ENCODE results near the gene ZNF606. TPM values are rescaled to one million over a fixed set of nuclear protein-coding genes. Genes with fewer than 3 reads are reported as not detected.

ZNF606 gene
- total and polyA plus RNA-seq, 8 donors, result 4.8 to 12.2 (median 6.4) TPM

DNA sequence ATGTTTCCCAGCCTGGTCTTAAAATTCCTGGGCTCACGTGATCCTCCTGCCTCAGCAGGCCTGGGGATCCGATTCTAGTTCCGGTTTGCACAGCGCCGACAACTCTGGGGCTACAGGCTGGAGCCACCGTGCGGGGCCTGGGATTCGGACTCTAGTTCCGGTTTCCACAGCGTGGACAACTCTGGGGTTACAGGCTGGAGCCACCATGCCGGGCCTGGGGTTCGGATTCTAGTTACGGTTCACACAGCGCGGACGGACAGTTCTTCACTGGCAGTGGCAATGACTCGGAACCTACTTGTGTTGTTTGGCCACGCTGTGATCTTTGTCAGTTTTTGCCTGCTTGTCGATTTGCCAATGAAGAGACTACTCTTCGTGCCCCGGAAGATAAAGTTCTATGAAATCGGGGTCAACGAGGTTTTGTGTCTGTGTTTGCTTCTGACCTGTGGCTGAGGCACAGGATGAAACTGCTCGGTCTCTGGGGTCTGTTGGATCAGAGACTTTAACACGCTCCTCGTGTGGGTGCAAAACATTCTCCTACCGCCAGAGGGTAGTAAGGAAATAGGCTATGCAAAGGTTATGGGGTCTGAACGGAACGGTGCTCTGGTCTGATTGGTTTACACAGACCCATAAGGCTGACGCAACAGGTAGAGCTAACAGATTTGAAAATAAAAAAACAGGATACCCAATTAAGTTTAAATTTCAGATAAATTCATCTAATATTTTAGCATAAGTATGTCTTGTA lies 19.1 kb upstream of the ZNF606 start:
- intact Hi-C loops (cut with DNase I), result loop anchor here in 1 of 3 donors (10.0 kb wide), 1 partner anchor 133 kb away; the partner anchor contains the start of gene ZNF329
- TF ChIP-seq, protein P1, sequence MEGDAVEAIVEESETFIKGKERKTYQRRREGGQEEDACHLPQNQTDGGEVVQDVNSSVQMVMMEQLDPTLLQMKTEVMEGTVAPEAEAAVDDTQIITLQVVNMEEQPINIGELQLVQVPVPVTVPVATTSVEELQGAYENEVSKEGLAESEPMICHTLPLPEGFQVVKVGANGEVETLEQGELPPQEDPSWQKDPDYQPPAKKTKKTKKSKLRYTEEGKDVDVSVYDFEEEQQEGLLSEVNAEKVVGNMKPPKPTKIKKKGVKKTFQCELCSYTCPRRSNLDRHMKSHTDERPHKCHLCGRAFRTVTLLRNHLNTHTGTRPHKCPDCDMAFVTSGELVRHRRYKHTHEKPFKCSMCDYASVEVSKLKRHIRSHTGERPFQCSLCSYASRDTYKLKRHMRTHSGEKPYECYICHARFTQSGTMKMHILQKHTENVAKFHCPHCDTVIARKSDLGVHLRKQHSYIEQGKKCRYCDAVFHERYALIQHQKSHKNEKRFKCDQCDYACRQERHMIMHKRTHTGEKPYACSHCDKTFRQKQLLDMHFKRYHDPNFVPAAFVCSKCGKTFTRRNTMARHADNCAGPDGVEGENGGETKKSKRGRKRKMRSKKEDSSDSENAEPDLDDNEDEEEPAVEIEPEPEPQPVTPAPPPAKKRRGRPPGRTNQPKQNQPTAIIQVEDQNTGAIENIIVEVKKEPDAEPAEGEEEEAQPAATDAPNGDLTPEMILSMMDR (IDR thresholded peaks at IDR 0.05), result peak in 2 of 4 donors; percentile 32 to 42
- WGBS, 2 donors, result 50 to 54% methylated on average over 30 of the region's 30 CpGs
- Histone ChIP-seq H3K4me1 (no peaks in the 10 kb centered on the region), H3K36me3 (no peaks in the 10 kb centered on the region), H3K9me3 (no peaks in the 10 kb centered on the region), H3K27ac (no peak overlapping the region), H3K27me3 (no peaks in the 10 kb centered on the region), H3K4me3 (no peak overlapping the region)
- DNase-seq (peak in 3 of 6 donors; percentile 29 to 56 (median 40)), ATAC-seq (peak; percentile 53 to 91 (median 82)), FAIRE-seq (no peak)

DNA sequence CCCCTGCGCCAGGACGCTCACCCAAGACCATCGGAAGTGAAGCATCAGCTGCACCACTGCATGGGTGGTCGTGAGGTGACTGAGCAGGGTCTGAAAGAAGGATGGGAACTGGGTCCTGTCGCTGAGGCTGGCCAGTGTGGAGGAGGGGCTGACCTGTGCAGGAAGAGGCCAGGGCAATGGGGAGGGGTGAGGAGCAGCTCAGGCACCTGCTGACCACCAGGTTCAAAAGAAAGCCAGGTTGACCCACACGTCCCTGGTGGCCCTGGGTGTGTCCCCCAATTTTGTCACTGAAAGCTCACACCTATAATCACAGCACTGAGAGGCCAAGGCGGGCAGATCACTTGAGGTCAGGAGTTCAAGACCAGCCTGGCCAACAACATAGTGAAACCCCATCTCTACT lies 17.5 kb upstream of the ZNF606 start:
- ATAC-seq (no peak), FAIRE-seq (no peak)

DNA sequence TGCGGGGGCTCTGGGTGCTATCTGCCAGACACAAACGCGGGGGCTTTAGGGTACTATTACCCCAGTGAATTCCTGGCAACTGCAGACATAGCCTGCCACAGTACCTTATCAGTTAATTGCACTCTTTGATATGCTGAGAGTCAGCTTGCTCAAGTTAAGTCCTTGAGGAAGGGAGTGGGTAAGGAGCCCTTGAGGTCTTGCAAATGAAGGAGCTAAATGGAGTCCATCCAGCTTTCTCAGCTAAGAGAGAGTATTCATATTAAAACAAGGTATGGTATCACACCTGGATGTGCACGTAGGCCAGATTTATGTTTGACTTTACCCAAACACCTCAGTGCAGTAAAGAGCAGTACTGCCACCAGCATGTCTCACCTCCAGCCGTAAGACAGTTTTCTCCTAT lies 11.5 kb upstream of the ZNF606 start:
- H3K9me3 ChIP-seq, result no peaks in the 10 kb centered on the region
- 34 to 39% methylated on average over 5 of the region's 5 CpGs for WGBS, 2 donors
- DNase-seq (no peak), FAIRE-seq (no peak), ATAC-seq (no peak)
- no peaks in the 10 kb centered on the region for H3K36me3 ChIP-seq
- H3K4me1 ChIP-seq, result no peaks in the 10 kb centered on the region
- TF ChIP-seq, protein P1 (IDR thresholded peaks at IDR 0.05), result no peak
- H3K4me3 ChIP-seq, result no peak overlapping the region
- intact Hi-C loops (cut with DNase I), result no loop called here
- no peaks in the 10 kb centered on the region for H3K27me3 ChIP-seq
- no peak overlapping the region for H3K27ac ChIP-seq

More for the DNA sequence above, 17.5 kb upstream of the ZNF606 start:
- Histone ChIP-seq H3K36me3 (no peaks in the 10 kb centered on the region), H3K9me3 (no peaks in the 10 kb centered on the region), H3K4me1 (no peaks in the 10 kb centered on the region), H3K27ac (no peak overlapping the region), H3K27me3 (no peaks in the 10 kb centered on the region), H3K4me3 (no peak overlapping the region)
- WGBS, 2 donors, result 49 to 64% methylated on average over 7 of the region's 7 CpGs
- intact Hi-C loops (cut with DNase I), result loop anchor here in 1 of 3 donors (10.0 kb wide), 1 partner anchor 135 kb away; the partner anchor contains the start of gene ZNF329
- DNase-seq, result no peak
- TF ChIP-seq, protein P1 (IDR thresholded peaks at IDR 0.05), result no peak

DNA sequence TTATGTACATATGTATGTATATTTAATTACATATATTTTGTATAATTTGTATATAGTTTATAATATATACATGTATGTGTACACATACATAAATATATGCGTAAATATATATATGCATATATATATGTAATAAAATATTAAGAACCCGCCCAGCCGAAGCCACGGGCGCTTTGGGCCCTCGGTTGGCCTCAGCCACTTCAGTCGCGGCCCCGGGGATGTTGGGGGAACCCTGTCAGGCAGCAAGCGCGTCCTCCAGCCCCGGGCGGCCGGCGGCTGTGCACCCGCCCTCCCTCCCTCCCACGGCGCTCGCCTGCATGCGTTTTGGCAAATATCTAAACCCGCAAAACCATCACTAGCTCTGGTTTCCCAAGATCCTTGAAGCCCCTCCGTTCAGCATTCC lies 7.9 kb upstream of the ZNF606 start:
- Histone ChIP-seq H3K27ac (no peak overlapping the region), H3K4me3 (no peak overlapping the region), H3K36me3 (peaks cover 0 to 5% (median 0%) of the 10 kb centered on the region in 3 donors), H3K4me1 (no peaks in the 10 kb centered on the region), H3K27me3 (no peaks in the 10 kb centered on the region), H3K9me3 (no peaks in the 10 kb centered on the region)
- TF ChIP-seq, protein P1 (IDR thresholded peaks at IDR 0.05), result no peak
- FAIRE-seq (no peak), ATAC-seq (no peak), DNase-seq (no peak)
- WGBS, 2 donors, result 74 to 83% methylated on average over 22 of the region's 22 CpGs
- intact Hi-C loops (cut with DNase I), result no loop called here
